CD4-positive, alpha-beta T cell treated with Interleukin-12 subunit alpha and Interleukin-12 subunit beta, for 1 hour (primary cell): Measurements from ENCODE around the gene KLF15.

Source experiments
- DNase-seq: peaks from one replicate; pipeline ENCODE4 v3.0.0-alpha.2; 2020

Gene KLF15

GRCh38 chr3:126304291-126304690 is 52.9 kb downstream of the KLF15 start:
- DNase-seq, result no peak

DNA sequence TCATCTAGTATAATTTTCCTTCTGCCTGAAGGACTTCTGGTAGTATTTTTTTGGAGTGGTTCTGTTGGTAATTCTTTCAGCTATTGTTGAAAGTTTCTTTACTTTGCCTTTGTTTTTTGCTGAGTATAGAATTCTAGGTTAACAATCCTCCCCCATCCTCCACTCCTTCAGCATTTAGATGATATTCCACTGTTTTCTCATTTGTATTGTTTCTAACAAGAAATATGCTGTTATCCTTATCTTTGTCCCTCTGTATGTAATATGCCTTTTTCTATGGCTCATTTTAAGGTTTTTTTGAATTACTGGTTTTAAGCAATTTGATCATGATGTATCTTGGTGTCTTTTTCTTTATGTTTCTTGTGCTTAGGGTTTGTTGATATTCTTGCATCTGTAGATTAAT is 53.9 kb downstream of the KLF15 start:
- no peak for DNase-seq

GRCh38 chr3:126300761-126301481 is 56.3 kb downstream of the KLF15 start:
- DNase-seq, result no peak

DNA sequence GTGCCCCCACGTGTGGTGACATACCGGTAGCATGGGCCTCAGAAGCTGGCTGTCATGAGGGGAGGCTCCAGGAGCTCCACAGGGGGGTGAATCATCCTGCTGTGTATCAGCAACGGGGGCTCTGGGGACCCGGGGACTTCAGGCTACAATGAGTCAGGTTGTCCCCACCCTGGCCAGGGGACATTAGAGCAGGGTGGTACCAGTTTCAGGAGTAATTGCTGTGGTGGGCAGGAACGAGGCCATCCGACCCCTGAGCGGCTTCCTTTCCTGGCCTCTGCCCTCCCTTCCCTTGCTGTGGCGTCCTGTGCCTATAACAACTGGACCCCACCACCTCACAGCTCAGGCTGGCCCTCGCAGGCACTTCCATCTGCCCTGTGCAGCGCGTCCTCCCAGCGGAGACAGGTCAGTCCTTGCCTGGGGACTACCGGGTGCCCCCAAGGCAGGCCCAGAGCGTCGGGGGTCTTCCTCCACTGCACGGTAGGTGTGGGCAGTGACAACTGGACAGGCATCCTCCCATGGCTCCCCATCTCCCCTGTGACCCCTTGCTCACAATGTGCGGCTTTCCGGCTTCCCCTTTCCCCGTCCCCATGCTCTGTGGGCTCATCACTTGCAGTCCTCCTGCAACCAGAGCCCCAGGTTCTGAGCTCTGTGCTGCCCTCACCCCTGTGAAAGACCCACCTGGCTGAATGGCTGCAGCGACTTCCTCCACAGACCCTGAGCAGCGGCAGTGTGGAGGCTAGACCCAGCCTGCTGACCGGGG is 57.0 kb downstream of the KLF15 start:
- no peak for DNase-seq

- no peak for DNase-seq
Observed at GRCh38 chr3:126295407-126295939, 61.7 kb downstream of the KLF15 start.

DNA sequence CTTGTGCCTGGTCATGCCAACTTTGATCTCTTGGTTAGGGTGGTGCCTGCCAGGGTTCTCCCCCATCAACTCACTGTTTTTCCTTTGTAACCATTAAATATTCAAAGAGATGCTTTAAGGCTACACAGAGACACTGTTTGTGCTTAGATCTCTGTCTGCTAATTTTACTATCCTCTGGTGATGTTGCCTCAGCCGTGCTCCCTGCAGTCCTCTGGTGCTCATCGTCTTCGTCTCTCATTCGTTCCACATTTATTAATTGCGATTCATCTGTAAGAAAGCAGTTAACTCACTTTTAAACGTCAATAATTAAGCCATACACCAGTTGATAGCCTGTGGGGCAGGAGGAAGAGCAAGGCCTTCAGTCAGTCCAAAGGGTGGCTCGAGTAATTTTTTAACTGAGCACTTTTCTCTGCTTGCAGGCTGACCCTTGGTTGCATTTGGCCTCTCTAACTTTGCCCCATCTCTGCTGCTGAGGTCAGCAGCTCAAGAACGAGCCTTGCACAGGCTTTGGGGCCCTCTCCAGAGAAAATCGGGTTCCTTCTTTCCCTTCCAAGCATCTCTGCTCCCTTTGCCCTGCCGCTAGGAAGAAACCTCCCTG is 62.9 kb downstream of the KLF15 start:
- DNase-seq, result no peak

GRCh38 chr3:126293370-126294082 is 63.7 kb downstream of the KLF15 start:
- DNase-seq, result no peak
